ENCODE results near the gene CRYBA4.

CRYBA4 gene

DNA sequence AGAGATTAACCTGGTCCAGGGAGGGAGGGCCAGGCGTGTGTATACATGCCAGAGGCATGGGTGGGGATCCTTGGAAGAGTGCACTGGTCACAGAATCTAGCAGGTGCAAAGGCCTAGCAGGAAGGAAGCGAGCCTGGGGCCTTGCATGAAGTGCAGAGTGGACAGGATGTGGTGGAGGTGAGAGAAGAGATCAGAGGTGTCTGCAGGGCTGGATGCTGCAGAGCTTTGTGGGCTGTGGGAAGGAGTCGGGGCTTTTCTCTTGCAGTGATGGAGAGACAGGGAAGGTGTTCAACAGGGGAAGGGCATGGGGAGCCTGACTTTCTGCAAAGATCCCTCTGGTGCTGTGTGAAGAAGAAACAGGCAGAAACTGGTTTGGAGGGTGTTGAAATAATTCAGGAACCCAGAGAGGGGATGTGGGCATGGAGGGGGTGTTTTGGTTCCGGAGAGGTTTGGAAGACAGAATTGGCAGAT is 29.3 kb upstream of the CRYBA4 start:
- peaks cover 26% of the 10 kb centered on the region for H3K79me2 ChIP-seq (ENCODE audit: insufficient read depth, low read depth)
- H3K27ac ChIP-seq: peak overlapping the region; percentile 60
- H3K4me2 ChIP-seq: peak overlapping the region; percentile 72
- no peak overlapping the region; the same call in 1 of the 2 replicates for H3K9ac ChIP-seq
- H4K20me1 ChIP-seq (ENCODE audit: insufficient read depth): no peaks in the 10 kb centered on the region
- H3K4me3 ChIP-seq (IDR thresholded peaks at IDR 0.05; ENCODE audit: insufficient read depth, low read depth, low read length): no peak overlapping the region
- H3K4me1 ChIP-seq (ENCODE audit: low read depth, poor library complexity, severe bottlenecking): peaks cover 71% of the 10 kb centered on the region
- H3K36me3 ChIP-seq (ENCODE audit: insufficient read depth): no peaks in the 10 kb centered on the region
- peak overlapping the region; percentile 5; the same call in 1 of the 2 replicates for H2AFZ ChIP-seq (ENCODE audit: low read depth)
- TF ChIP-seq, protein P1, sequence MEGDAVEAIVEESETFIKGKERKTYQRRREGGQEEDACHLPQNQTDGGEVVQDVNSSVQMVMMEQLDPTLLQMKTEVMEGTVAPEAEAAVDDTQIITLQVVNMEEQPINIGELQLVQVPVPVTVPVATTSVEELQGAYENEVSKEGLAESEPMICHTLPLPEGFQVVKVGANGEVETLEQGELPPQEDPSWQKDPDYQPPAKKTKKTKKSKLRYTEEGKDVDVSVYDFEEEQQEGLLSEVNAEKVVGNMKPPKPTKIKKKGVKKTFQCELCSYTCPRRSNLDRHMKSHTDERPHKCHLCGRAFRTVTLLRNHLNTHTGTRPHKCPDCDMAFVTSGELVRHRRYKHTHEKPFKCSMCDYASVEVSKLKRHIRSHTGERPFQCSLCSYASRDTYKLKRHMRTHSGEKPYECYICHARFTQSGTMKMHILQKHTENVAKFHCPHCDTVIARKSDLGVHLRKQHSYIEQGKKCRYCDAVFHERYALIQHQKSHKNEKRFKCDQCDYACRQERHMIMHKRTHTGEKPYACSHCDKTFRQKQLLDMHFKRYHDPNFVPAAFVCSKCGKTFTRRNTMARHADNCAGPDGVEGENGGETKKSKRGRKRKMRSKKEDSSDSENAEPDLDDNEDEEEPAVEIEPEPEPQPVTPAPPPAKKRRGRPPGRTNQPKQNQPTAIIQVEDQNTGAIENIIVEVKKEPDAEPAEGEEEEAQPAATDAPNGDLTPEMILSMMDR (conservative IDR thresholded peaks at IDR 0.05; ENCODE audit: low read depth, low read length): no peak
- no peaks in the 10 kb centered on the region for H3K27me3 ChIP-seq (ENCODE audit: insufficient read depth, low read depth)

DNA sequence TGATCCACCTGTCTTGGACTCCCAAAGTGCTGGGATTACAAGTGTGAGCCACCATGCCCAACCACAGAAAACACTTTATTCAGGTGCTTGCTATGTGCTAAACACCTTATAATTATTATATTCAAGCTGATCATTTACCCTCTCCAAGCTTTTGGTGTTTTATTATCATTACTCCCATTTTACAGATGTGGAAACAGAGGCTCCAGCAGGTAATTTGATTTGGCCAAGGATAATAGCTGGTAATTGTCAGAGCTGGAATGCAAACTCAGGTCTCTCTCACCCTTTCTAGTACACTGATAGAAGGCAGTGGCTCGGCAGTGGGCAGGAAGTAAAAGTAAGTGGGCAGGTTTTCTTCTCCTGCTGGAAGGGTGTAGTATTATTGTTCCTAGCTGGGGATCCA is 28.0 kb upstream of the CRYBA4 start:
- Histone ChIP-seq H2AFZ (ENCODE audit: low read depth) (no peak overlapping the region; the same call in 1 of the 2 replicates), H3K4me2 (peak overlapping the region; percentile 39; the same call in 1 of the 2 replicates), H3K4me1 (ENCODE audit: low read depth, poor library complexity, severe bottlenecking) (peaks cover 69% of the 10 kb centered on the region), H3K36me3 (ENCODE audit: insufficient read depth) (no peaks in the 10 kb centered on the region), H3K27me3 (ENCODE audit: insufficient read depth, low read depth) (no peaks in the 10 kb centered on the region), H3K27ac (peak overlapping the region; percentile 63), H3K79me2 (ENCODE audit: insufficient read depth, low read depth) (peaks cover 13% of the 10 kb centered on the region), H3K4me3 (IDR thresholded peaks at IDR 0.05; ENCODE audit: insufficient read depth, low read depth, low read length) (no peak overlapping the region), H3K9ac (no peak overlapping the region), H4K20me1 (ENCODE audit: insufficient read depth) (no peaks in the 10 kb centered on the region)
- TF ChIP-seq, protein P1 (conservative IDR thresholded peaks at IDR 0.05; ENCODE audit: low read depth, low read length): no peak

DNA sequence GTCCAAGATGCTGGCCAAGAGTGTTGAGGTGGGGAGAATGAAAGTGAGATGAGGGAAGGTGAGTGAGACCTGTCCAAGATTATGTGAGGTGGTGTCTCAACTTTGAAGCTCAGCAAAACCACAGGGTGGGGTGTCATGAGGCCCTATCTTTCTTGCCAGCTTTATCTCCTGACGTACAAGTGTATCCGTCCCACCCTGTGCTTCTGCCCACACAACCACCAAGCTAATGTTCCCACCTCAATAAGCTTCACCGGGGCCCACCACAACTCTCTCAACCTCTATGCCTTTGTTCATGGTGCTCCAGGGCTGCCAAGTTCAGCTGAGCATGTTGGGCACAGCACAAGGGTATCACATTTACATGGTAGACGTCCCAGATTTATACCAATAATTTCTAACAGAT is 24.7 kb upstream of the CRYBA4 start:
- Histone ChIP-seq H3K4me1 (ENCODE audit: low read depth, poor library complexity, severe bottlenecking) (peaks cover 52% of the 10 kb centered on the region), H3K36me3 (ENCODE audit: insufficient read depth) (no peaks in the 10 kb centered on the region), H3K4me2 (no peak overlapping the region; the same call in 1 of the 2 replicates), H3K27me3 (ENCODE audit: insufficient read depth, low read depth) (no peaks in the 10 kb centered on the region), H3K9ac (no peak overlapping the region), H3K27ac (no peak overlapping the region), H3K79me2 (ENCODE audit: insufficient read depth, low read depth) (no peaks in the 10 kb centered on the region), H2AFZ (ENCODE audit: low read depth) (no peak overlapping the region), H4K20me1 (ENCODE audit: insufficient read depth) (no peaks in the 10 kb centered on the region), H3K4me3 (IDR thresholded peaks at IDR 0.05; ENCODE audit: insufficient read depth, low read depth, low read length) (no peak overlapping the region)
- TF ChIP-seq, protein P1 (conservative IDR thresholded peaks at IDR 0.05; ENCODE audit: low read depth, low read length): no peak

DNA sequence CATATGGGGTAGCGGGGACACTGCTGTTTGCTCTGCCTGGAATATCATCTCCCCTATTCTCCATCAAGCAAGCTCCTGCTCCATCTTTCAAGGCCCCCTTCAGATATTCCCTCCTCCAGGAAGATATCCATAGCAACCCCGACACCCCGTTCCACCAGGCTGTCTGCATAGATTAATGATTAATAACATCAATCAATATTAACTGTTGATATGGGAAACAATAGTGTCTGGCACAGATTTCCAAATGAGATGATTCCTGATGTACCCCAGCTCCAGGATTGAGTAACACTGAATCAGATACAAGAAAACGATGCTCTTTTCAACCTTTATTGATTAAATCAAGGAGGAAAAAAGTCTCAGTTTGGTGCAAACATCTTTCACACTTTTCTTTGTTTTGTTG is 24.3 kb upstream of the CRYBA4 start:
- Histone ChIP-seq H3K27me3 (ENCODE audit: insufficient read depth, low read depth) (no peaks in the 10 kb centered on the region), H3K36me3 (ENCODE audit: insufficient read depth) (no peaks in the 10 kb centered on the region), H4K20me1 (ENCODE audit: insufficient read depth) (no peaks in the 10 kb centered on the region), H3K4me2 (no peak overlapping the region), H3K79me2 (ENCODE audit: insufficient read depth, low read depth) (no peaks in the 10 kb centered on the region), H3K4me1 (ENCODE audit: low read depth, poor library complexity, severe bottlenecking) (peaks cover 47% of the 10 kb centered on the region), H3K9ac (no peak overlapping the region), H3K27ac (no peak overlapping the region), H3K4me3 (IDR thresholded peaks at IDR 0.05; ENCODE audit: insufficient read depth, low read depth, low read length) (no peak overlapping the region), H2AFZ (ENCODE audit: low read depth) (no peak overlapping the region)
- TF ChIP-seq, protein P1 (conservative IDR thresholded peaks at IDR 0.05; ENCODE audit: low read depth, low read length): no peak
